GM18867 (cell line): ENCODE measurements around the gene B3GNT4.
"Not testable (repeated sequence)": the region's sequence is repeated elsewhere in the genome, so short reads cannot be mapped to it uniquely, and the experiment has no call there.

ENCODE experiments used
- ATAC-seq: cut with Tn5 transposase; IDR thresholded peaks from one replicate; pipeline ENCODE4 v1.9.1; 2021; ENCODE audit warnings: mild to moderate bottlenecking, moderate library complexity; ENCODE audit not compliant: unreplicated experiment

The B3GNT4 gene

GRCh38 chr12:122187466-122187865 is 16.0 kb upstream of the B3GNT4 start:
- ATAC-seq: no peak

- no peak for ATAC-seq
Measured at GRCh38 chr12:122189626-122190475, 13.7 kb upstream of the B3GNT4 start.

GRCh38 chr12:122190842-122191668 is 12.5 kb upstream of the B3GNT4 start:
- ATAC-seq: peak; percentile 49

- no peak for ATAC-seq
Measured at GRCh38 chr12:122192441-122192840, 11.1 kb upstream of the B3GNT4 start.

DNA sequence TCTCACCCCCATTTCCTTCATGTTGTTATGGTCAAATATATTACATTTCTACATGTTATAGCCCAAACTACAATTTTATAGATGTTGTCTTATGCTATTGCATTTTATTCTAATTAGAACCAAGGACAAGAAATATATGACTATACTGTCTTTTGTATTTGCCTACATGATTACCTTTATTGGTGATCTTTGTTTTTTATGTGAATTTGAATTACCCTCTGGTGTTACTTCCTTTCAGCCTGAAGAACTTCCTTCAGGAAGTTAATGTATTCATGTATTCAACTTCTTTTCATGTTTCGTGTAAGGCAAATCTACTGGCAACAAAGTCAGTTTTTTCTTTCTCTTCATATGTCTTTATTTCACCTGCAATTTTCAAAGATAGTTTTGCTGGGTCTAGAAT is 8.7 kb upstream of the B3GNT4 start:
- no peak for ATAC-seq

DNA sequence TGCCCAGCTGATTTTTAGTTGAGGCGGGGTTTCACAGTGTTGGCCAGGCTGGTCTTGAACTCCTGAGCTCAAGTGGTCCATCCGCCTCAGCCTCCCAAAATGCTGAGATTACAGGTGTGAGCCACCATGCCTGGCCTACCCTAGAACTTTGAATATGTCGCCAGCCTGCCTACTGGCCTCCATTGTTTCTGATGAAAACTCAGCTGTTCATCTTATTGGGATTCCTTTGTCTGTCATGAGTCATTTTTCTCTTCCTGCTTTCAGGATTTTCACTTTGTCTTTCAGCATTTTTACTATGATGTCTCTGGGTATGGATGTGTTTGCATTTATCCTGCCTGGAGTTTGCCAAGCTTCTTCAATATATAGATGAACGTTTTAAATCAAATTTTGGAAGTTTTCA is 8.1 kb upstream of the B3GNT4 start:
- ATAC-seq: no peak

DNA sequence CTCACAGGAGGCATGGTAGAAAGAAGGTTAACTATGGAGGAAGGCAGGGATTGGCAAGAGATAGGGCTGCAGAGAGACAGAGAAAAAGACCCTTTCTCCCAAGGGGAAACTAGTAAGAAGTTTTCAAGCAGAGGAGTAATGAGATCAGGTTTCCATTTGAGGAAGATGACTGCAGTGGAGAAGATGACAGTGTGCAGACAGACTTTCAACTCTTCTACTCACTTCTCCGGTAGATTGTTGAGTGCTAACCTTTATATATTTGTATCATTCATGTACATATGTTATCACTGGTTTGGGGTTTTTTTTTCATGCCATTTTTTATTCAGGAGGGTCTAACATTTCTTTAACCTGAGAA is 5.9 kb upstream of the B3GNT4 start:
- ATAC-seq: peak; percentile 36

DNA sequence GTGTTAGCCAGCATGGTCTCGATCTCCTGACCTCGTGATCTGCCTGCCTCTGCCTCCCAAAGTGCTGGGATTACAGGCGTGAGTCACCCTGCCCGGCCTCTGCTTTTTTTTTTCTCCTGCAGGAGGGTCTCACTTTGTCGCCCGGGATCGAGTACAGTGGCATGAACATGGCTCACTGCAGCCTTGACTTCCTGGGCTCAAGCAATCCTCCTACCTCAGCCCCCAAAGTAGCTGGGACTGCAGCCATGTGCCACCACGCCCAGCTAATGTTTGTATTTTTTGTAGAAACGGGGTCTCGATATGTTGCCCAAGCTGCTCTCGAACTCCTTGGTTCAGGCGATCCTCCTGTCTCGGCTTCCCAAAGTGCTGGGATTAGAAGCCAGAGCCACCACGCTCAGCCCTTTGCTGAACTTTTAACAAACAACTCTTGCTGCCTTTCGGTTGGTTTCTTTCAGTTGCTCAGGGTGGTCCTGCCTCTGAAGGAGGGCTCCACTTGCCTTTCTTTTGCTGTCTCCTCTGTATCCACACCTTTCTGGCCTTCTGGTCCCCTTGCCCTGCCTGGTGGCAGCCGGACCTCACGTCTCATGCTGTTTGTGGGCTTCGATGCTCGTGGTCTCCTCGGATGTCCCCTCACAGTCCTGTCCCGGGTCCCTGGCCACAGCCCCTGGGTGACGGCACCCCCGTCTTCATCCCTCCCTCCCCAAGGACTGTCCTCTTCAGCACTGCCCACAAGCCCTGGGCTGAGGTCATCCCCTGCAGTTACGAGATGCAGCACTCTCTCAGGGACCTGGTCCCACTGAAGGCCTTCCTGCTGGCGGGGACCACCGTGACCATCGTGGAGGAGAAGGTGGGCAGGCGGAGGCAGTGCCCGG is 3.8 kb upstream of the B3GNT4 start:
- no peak for ATAC-seq

DNA sequence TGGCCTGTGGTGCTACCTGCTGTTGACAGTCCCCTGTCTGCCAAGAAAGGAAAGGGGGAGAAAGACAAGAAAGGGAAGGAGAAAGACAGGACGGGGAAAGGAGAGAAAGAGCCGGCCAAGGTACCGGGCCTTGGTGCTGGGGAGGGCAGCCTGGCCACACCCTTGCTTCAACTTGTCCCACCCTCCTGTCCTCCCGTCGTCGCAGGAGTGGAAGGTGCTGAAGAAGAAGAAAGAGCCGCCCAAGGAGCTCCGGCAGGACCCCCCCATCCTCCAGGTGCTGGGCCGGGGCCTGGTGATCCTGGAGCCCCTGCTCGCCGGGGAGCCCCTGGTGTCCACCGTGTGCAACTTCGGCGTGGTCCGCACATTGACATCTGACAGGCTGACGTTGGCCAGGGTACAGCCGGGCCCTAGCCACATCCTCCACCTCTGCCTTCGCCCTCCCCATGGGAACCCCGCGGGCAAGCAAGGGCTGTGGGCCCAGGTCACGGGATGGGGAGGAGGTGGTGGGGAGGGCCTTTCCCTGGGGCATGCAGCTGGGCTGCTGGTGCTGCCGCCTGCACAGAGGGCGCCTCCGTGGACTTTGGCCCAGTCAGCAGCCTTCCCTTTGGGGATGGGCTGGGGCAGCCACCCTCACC is 2.9 kb upstream of the B3GNT4 start:
- ATAC-seq: no peak

GRCh38 chr12:122201381-122201780 is 2.1 kb upstream of the B3GNT4 start:
- no peak for ATAC-seq

DNA sequence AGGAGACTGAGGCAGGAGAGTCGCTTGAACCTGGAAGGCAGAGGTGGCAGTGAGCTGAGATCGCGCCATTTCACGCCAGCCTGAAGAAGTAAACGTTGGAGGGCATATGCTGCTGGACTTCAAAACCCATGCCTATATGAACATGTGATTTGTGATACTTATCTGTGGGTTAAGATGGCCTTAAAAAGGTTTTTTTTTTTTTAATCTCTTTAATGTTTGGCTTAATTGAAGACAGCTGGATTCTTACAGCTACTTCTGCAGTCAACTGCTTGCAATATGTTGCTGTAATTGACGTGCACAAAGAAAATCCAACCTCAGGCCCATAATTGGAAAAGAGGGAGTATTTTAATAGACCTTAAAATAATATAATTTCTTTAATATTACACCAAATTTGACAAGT is 1.5 kb upstream of the B3GNT4 start:
- no peak for ATAC-seq

- ATAC-seq: not testable (repeated sequence)
Measured at GRCh38 chr12:122202811-122203210, 698 bp upstream of the B3GNT4 start.

DNA sequence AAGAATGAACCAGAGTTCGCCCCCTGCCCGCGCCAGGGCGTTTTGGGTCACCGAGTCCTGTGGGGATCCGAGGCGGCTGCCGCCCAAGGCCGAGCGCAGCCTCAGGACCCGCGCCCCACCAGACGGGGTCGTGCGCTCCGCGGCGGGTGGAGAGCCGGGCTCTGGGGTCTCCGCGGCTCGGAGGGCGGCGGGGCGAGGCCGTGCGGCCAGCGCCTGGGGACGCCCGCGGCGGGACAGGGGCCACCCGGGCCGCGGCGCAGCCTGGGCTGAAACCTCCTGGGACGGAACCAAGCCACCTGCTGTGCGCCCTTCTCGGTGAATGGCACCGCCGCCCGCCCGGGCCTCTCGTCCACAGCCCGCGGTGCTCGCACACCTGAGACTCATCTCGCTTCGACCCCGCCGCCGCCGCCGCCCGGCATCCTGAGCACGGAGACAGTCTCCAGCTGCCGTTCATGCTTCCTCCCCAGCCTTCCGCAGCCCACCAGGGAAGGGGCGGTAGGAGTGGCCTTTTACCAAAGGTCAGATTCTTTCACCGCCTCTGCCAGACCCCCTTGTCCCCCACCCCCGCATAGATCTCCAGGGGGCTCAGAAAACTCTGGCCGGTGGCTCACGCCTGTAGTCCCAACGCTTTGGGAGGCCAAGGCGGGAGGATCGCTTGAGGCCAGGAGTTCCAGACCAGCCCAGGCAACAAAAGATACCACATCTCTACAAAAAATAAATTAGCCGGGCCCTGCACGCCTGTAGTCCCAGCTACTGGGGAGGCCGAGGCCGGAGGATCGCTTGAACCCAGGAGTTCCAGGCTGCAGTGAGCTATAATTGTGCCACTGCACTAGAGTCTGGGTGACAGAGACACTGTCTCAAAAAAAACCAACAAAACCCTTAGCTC is 901 bp downstream of the B3GNT4 start:
- ATAC-seq: no peak

DNA sequence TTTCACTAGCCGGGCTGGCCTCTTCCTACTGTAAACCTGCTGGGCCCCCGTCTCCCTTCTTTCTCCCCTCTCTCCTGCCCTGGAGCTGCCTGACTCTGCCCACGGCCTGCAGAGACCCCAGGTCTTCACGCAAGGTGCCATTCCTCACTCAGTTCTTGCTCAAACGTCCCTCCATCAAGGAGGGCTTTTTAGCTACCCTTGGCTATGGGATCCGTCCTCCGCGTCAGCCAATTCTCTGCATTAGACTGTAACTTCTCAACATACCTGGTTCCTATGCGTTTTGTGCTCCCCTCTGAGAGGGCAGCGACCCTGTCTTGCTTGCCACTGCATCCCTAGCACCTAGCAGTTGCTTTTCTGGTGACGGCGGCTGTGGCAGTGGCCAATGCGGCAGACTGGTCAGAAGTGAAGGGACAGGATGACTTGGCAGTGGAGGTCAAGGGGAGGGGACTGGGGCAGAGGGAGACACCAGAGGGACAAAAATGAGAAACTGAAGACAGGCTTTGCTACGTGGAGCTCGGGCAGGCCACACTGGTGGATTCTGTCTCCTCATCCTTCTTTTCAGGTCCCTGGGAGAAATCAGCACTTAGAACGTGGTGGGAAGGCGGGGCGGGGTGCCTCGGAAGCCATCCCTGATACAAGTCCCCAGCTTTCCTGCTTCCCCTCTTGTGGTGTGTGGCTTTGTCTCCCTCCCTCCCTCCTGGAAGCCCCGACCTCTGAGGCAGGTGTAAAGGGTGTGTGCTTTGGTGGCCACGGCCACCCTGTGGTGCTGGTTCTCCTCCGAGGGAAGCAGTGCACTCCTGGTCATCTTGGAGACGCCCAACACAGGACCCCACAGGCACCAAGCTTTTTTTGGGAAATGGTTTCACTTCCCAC is 1.8 kb downstream of the B3GNT4 start:
- no peak for ATAC-seq

- ATAC-seq: no peak
Measured at GRCh38 chr12:122206111-122206881, 2.8 kb downstream of the B3GNT4 start.

DNA sequence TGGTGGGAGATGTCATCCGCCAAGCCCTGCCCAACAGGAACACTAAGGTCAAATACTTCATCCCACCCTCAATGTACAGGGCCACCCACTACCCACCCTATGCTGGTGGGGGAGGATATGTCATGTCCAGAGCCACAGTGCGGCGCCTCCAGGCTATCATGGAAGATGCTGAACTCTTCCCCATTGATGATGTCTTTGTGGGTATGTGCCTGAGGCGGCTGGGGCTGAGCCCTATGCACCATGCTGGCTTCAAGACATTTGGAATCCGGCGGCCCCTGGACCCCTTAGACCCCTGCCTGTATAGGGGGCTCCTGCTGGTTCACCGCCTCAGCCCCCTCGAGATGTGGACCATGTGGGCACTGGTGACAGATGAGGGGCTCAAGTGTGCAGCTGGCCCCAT is 3.5 kb downstream of the B3GNT4 start:
- no peak for ATAC-seq

DNA sequence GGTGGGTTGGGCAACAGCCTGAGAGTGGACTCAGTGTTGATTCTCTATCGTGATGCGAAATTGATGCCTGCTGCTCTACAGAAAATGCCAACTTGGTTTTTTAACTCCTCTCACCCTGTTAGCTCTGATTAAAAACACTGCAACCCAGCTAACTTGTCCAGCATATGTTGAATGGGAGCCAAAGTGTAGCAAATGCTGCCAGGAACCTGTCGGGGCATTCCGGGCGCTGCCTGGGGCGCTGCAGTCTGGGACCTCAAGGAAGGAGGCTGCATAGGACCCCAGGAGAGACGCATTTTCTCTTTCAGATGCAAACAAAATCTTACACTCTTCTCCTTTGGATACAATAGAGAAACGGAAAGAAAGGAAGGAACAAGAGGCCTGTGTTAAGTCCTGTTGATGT is 3.9 kb downstream of the B3GNT4 start:
- no peak for ATAC-seq
